Smooth muscle cell (in vitro differentiated cells): ENCODE results near the gene TAB2. TPM values are rescaled to one million over a fixed set of nuclear protein-coding genes. Genes with fewer than 3 reads are reported as not detected.
A peak's percentile ranks its signal among the peaks of the same experiment; 100 is the strongest.

ENCODE experiments used
- DNase-seq: peaks from one replicate; lab custom pipeline; 2025; ENCODE audit not compliant: unreplicated experiment; lab: John Stamatoyannopoulos, UW
- H2AFZ ChIP-seq: fragments of 200-600 bp; sonication (generic); 2 replicates; pipeline ENCODE4 v1.6.0; 2016; ENCODE audit warnings: antibody characterized with exemption, low read depth, mild to moderate bottlenecking
- H3F3A ChIP-seq: fragments of 200-600 bp; sonication (generic); 2 replicates; pipeline ENCODE4 v1.6.0; 2017; ENCODE audit warnings: antibody characterized with exemption, low read depth
- H3K27ac ChIP-seq: fragments of 200-600 bp; sonication (generic); 2 replicates; pipeline ENCODE4 v1.5.1; 2016; ENCODE audit warnings: low read depth, mild to moderate bottlenecking
- H3K27me3 ChIP-seq: fragments of 200-600 bp; sonication (generic); 2 replicates; pipeline ENCODE4 v1.6.1; 2016; ENCODE audit warnings: low read depth, mild to moderate bottlenecking
- H3K36me3 ChIP-seq: fragments of 200-600 bp; sonication (generic); 2 replicates; pipeline ENCODE4 v1.5.1; 2016; ENCODE audit warnings: low read depth
- H3K4me1 ChIP-seq: fragments of 200-600 bp; sonication (generic); 2 replicates; pipeline ENCODE4 v1.5.1; 2016; ENCODE audit warnings: low read depth
- H3K4me2 ChIP-seq: fragments of 200-600 bp; sonication (generic); 2 replicates; pipeline ENCODE4 v1.6.0; 2016; ENCODE audit warnings: mild to moderate bottlenecking
- H3K4me3 ChIP-seq: fragments of 200-600 bp; sonication (generic); 2 replicates; pipeline ENCODE4 v1.5.1; 2016; ENCODE audit warnings: mild to moderate bottlenecking
- H3K79me2 ChIP-seq: fragments of 200-600 bp; sonication (generic); 2 replicates; pipeline ENCODE4 v1.6.0; 2016; ENCODE audit warnings: low read depth, mild to moderate bottlenecking
- H3K9ac ChIP-seq: fragments of 200-600 bp; sonication (generic); 2 replicates; pipeline ENCODE4 v1.6.0; 2016; ENCODE audit warnings: low read depth
- H3K9me3 ChIP-seq: fragments of 200-600 bp; sonication (generic); replicated peaks from 2 replicates; pipeline ENCODE4 v1.5.1; 2016; ENCODE audit warnings: low read depth
- H4K20me1 ChIP-seq: fragments of 200-600 bp; sonication (generic); 2 replicates; pipeline ENCODE4 v1.6.0; 2016; ENCODE audit warnings: low read depth
- WGBS: methylation state at CpG from one replicate; pipeline ENCODE4 v1.1.7; 2016; ENCODE audit warnings: low lambda C conversion rate; 5-methylcytosine and 5-hydroxymethylcytosine counted together
- polyA plus RNA-seq: library from polyadenylated mRNA; unstranded; fragments of >200 nt; fragmentation: Nextera tagmentation; extraction: Ambion mirVana; gene quantifications from 2 replicates; pipeline ENCODE4 v1.2.1, GENCODE V29; 2016
- total RNA-seq: library from RNA; depleted of rRNA; stranded (reverse); fragments of >200 nt; gene quantifications from 2 replicates; pipeline ENCODE4 v1.2.3, GENCODE V29; 2014
- TF ChIP-seq, protein P1 (sequence below): fragments of 200-600 bp; sonication (generic); IDR thresholded peaks from 2 replicates; pipeline ENCODE4 v1.5.1; 2017; ENCODE audit warnings: borderline replicate concordance, mild to moderate bottlenecking, antibody characterized with exemption; ENCODE audit not compliant: insufficient read depth, poor library complexity, severe bottlenecking

TAB2 gene
- total and polyA plus RNA-seq, 2 experiments from 2014 or later = 12.6 to 78.5 TPM

DNA sequence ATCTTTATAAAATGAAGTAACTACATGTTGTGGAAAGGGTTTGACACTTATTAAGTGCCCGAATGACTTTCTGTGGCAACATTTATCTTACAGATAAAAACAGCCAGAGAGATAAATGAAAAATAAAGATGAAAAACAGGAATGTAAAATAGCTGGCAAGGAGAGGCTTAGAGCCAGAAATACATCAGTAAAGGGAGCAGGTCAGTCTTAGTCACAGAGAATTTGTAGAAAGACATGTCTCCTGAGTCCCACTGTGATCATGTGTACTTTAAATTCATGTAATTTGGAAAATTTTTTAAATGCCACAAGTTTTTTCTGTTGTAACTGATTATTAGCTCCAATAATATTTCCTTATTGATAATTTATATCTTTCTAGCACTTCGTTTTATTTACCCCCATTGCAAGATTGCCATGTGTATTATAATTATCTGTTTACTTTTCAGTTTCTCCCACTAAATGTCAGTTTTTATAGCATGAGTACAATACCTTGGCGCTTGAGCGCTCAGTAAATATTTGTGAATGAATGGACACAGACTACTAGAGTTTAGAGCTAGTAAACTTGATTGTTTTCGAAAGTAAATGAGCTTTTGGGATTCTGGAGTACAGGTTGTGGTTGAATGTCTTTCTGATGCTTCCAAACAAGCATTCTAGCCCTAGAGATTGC is 15.2 kb downstream of the TAB2 start:
- DNase-seq = no peak
- H3K4me3 ChIP-seq = no peak overlapping the region
- no peaks in the 10 kb centered on the region for H3K9me3 ChIP-seq
- H3F3A ChIP-seq = peaks cover 9% of the 10 kb centered on the region
- H3K27me3 ChIP-seq = no peaks in the 10 kb centered on the region
- H3K27ac ChIP-seq = peak overlapping the region; percentile 55
- no peak overlapping the region for H3K9ac ChIP-seq
- TF ChIP-seq, protein P1, sequence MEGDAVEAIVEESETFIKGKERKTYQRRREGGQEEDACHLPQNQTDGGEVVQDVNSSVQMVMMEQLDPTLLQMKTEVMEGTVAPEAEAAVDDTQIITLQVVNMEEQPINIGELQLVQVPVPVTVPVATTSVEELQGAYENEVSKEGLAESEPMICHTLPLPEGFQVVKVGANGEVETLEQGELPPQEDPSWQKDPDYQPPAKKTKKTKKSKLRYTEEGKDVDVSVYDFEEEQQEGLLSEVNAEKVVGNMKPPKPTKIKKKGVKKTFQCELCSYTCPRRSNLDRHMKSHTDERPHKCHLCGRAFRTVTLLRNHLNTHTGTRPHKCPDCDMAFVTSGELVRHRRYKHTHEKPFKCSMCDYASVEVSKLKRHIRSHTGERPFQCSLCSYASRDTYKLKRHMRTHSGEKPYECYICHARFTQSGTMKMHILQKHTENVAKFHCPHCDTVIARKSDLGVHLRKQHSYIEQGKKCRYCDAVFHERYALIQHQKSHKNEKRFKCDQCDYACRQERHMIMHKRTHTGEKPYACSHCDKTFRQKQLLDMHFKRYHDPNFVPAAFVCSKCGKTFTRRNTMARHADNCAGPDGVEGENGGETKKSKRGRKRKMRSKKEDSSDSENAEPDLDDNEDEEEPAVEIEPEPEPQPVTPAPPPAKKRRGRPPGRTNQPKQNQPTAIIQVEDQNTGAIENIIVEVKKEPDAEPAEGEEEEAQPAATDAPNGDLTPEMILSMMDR = no peak
- WGBS = 63% methylated on average over 5 of the region's 5 CpGs
- H3K36me3 ChIP-seq = no peaks in the 10 kb centered on the region
- H3K4me1 ChIP-seq = peaks cover 73% of the 10 kb centered on the region
- peaks cover 100% of the 10 kb centered on the region for H3K79me2 ChIP-seq
- peak overlapping the region; percentile 64 for H3K4me2 ChIP-seq
- peaks cover 100% of the 10 kb centered on the region for H4K20me1 ChIP-seq
- H2AFZ ChIP-seq = no peak overlapping the region

GRCh38 chr6:149333266-149333620 is 15.7 kb downstream of the TAB2 start:
- 88% methylated on average over 4 of the region's 4 CpGs for WGBS
- H3K4me2 ChIP-seq = peak overlapping the region; percentile 50
- H3K9ac ChIP-seq = no peak overlapping the region
- H3K4me3 ChIP-seq = no peak overlapping the region
- no peak overlapping the region for H2AFZ ChIP-seq
- no peaks in the 10 kb centered on the region for H3K36me3 ChIP-seq
- peaks cover 100% of the 10 kb centered on the region for H3K79me2 ChIP-seq
- H3K27ac ChIP-seq = peak overlapping the region; percentile 55
- H3K9me3 ChIP-seq = no peaks in the 10 kb centered on the region
- peaks cover 9% of the 10 kb centered on the region for H3F3A ChIP-seq
- no peak for DNase-seq
- H4K20me1 ChIP-seq = peaks cover 100% of the 10 kb centered on the region
- TF ChIP-seq, protein P1 = no peak
- H3K4me1 ChIP-seq = peaks cover 78% of the 10 kb centered on the region
- H3K27me3 ChIP-seq = no peaks in the 10 kb centered on the region

DNA sequence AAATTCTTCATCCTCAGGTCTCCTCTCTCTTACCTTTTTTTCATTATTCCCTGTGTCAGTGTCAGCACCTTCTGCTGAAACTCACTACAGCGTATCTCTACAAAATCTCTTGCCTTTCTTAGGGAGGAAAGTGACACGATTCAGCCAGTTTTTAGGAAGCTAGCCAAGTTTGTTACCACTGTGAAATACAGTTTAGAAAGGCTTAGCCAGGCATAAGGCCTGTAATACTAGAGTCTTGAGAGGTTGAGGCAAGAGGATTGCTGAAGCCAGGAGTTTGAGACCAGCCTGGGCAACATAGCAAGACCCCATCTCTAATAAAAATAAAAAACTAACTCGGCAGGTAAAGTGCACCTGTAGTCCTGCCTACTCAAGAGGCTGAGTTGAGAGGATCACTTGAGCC is 16.7 kb downstream of the TAB2 start:
- H3K27me3 ChIP-seq = no peaks in the 10 kb centered on the region
- H3K9me3 ChIP-seq = no peaks in the 10 kb centered on the region
- no peak overlapping the region for H2AFZ ChIP-seq
- H3F3A ChIP-seq = peaks cover 9% of the 10 kb centered on the region
- no peak overlapping the region for H3K4me2 ChIP-seq
- no peak for DNase-seq
- peak overlapping the region; percentile 79 for H3K27ac ChIP-seq
- TF ChIP-seq, protein P1 = no peak
- no peaks in the 10 kb centered on the region for H3K36me3 ChIP-seq
- peaks cover 100% of the 10 kb centered on the region for H3K79me2 ChIP-seq
- H3K4me3 ChIP-seq = no peak overlapping the region
- WGBS = 48% methylated on average over 3 of the region's 3 CpGs
- peaks cover 78% of the 10 kb centered on the region for H3K4me1 ChIP-seq
- H3K9ac ChIP-seq = no peak overlapping the region
- H4K20me1 ChIP-seq = peaks cover 100% of the 10 kb centered on the region

DNA sequence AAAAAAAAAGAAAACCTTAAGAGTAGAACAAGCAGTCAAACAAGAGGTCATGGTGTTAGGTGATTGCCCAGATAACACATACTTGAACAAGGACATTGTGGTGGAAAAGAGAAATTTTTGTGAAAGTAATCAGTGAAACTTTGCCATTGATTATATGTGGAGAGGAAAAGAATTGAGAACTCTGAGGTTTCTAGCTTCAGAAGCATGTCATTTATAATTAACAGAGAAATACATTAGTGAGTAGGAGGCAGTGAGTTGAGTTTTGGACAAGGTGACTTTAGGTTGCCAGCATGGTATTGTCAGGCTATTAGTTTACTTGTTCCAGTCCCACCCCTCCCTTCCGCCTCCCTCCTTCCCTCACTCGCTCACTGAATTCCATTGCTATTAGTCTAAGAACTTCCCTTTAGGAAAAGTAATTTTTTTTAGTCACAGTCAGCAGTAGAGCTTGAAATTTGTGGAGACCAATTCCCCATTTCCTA is 17.2 kb downstream of the TAB2 start:
- peak overlapping the region; percentile 65 for H3K4me2 ChIP-seq
- no peak overlapping the region for H3K9ac ChIP-seq
- TF ChIP-seq, protein P1 = no peak
- H3K27ac ChIP-seq = peak overlapping the region; percentile 79
- WGBS = 17% methylated on average over 2 of the region's 2 CpGs
- H3K9me3 ChIP-seq = no peaks in the 10 kb centered on the region
- H2AFZ ChIP-seq = no peak overlapping the region
- H3K4me3 ChIP-seq = no peak overlapping the region
- DNase-seq = no peak
- no peaks in the 10 kb centered on the region for H3K36me3 ChIP-seq
- H3F3A ChIP-seq = peaks cover 9% of the 10 kb centered on the region
- peaks cover 100% of the 10 kb centered on the region for H3K79me2 ChIP-seq
- H4K20me1 ChIP-seq = peaks cover 100% of the 10 kb centered on the region
- H3K27me3 ChIP-seq = no peaks in the 10 kb centered on the region
- peaks cover 78% of the 10 kb centered on the region for H3K4me1 ChIP-seq
